GM06990 (cell line): ENCODE results near the gene SHOX.
"Not testable (repeated sequence)": the region's sequence is repeated elsewhere in the genome, so short reads cannot be mapped to it uniquely, and the experiment has no call there.

ENCODE experiments used
- DNase-seq: peaks from one replicate; pipeline ENCODE4 v3.0.0-alpha.2; 2011; ENCODE audit not compliant: insufficient read length; ENCODE audit errors: extremely low read depth
- H3K27me3 ChIP-seq: replicated peaks from 2 replicates; pipeline ENCODE4 v1.6.0; 2011; ENCODE audit warnings: low read length; ENCODE audit not compliant: control insufficient read depth, insufficient read depth
- H3K36me3 ChIP-seq: 2 replicates; pipeline ENCODE4 v1.5.1; 2011; ENCODE audit warnings: low read length; ENCODE audit not compliant: control insufficient read depth, insufficient read depth
- H3K4me3 ChIP-seq: replicated peaks from 2 replicates; pipeline ENCODE4 v1.5.1; 2011; ENCODE audit warnings: low read depth, mild to moderate bottlenecking, control low read depth, low read length
- TF ChIP-seq, protein P1 (sequence below): IDR thresholded peaks from 2 replicates; pipeline ENCODE4 v1.5.1; 2011; ENCODE audit warnings: low read length, control low read depth, mild to moderate bottlenecking, inconsistent platforms; ENCODE audit not compliant: insufficient read depth, poor library complexity, severe bottlenecking

The SHOX gene

DNA sequence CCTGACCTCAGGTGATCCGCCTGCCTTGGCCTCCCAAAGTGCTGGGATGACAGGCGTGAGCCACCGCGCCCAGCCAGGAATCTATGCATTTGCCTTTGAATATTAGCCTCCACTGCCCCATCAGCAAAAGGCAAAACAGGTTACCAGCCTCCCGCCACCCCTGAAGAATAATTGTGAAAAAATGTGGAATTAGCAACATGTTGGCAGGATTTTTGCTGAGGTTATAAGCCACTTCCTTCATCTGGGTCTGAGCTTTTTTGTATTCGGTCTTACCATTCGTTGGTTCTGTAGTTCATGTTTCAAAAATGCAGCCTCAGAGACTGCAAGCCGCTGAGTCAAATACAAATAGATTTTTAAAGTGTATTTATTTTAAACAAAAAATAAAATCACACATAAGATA lies 44.2 kb upstream of the SHOX start:
- no peaks in the 10 kb centered on the region for H3K27me3 ChIP-seq
- no peaks in the 10 kb centered on the region for H3K36me3 ChIP-seq
- DNase-seq = no peak
- TF ChIP-seq, protein P1, sequence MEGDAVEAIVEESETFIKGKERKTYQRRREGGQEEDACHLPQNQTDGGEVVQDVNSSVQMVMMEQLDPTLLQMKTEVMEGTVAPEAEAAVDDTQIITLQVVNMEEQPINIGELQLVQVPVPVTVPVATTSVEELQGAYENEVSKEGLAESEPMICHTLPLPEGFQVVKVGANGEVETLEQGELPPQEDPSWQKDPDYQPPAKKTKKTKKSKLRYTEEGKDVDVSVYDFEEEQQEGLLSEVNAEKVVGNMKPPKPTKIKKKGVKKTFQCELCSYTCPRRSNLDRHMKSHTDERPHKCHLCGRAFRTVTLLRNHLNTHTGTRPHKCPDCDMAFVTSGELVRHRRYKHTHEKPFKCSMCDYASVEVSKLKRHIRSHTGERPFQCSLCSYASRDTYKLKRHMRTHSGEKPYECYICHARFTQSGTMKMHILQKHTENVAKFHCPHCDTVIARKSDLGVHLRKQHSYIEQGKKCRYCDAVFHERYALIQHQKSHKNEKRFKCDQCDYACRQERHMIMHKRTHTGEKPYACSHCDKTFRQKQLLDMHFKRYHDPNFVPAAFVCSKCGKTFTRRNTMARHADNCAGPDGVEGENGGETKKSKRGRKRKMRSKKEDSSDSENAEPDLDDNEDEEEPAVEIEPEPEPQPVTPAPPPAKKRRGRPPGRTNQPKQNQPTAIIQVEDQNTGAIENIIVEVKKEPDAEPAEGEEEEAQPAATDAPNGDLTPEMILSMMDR = no peak
- H3K4me3 ChIP-seq = no peak overlapping the region

DNA sequence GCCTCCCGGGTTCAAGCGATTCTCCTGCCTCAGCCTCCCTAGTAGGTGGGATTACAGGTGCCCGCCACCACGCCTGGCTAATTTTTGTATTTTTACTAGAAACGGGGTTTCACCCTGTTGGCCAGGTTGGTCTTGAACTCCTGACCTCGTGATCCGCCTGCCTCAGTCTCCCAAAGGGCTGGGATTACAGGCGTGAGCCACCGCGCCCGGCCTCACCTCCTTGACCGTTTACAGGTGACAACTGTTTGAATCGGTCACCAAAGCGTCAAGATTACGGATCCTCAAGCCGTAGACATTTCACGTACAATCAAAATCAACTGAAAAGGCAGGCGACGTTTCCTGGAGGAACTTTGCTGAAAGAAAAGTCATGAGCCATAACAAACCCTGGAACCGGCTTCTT lies 41.3 kb upstream of the SHOX start:
- not testable (repeated sequence) for H3K36me3 ChIP-seq, H3K27me3 ChIP-seq, H3K4me3 ChIP-seq, DNase-seq

- no peak for DNase-seq
- Histone ChIP-seq H3K36me3 (no peaks in the 10 kb centered on the region), H3K27me3 (no peaks in the 10 kb centered on the region), H3K4me3 (no peak overlapping the region)
- TF ChIP-seq, protein P1 = no peak
Observed at GRCh38 chrX:590693-591404, 39.7 kb upstream of the SHOX start.

DNA sequence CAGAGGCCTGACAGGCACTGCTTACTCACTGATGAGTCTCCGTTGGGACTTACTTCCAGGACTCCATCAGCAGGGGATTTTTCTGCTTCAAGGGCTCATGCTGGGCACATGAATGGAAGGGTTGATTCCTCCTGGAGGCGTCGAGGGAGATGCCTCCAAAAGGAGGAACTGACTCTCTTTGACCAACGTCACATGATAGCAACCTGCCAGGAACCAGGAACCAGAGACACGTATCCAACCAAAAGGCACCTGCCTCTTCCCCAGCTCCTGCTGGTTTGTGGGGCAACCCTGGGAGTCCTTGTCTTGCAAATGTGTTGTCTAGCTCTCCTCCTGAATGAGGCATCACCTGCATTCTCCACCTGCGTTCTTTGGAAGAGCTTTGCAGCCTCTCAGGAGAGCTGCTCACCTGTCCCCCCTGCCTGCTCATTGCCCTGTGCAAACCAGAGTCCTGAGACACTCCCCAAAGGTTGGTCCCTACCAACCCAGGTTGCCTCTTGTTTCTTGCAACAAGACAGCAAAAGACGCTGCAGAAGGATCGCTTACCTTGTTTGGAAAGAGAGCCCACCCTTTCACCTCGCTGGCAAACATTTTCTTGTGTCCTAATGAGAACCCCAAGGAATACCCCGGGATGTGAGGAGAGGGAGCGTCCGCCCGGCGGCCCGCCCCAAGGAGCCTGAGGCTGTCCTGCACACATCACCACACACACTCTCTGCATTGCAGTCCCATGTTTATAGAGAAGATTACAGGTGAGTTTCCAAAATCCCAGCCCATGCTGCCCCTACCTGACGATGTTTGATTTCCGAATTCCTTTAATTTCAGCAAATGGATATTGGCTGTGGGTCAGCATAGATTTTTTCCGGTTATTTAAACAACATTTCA lies 30.5 kb upstream of the SHOX start:
- no peak overlapping the region for H3K4me3 ChIP-seq

GRCh38 chrX:603029-603428 lies 27.6 kb upstream of the SHOX start:
- not testable (repeated sequence) for DNase-seq, H3K27me3 ChIP-seq, H3K4me3 ChIP-seq

More for the DNA sequence above, 30.5 kb upstream of the SHOX start:
- Histone ChIP-seq H3K36me3 (no peaks in the 10 kb centered on the region), H3K27me3 (no peaks in the 10 kb centered on the region)
- DNase-seq = no peak
- TF ChIP-seq, protein P1 = no peak

GRCh38 chrX:604616-605015 lies 26.0 kb upstream of the SHOX start:
- DNase-seq, H3K36me3 ChIP-seq: not testable (repeated sequence)

More at GRCh38 chrX:603029-603428, 27.6 kb upstream of the SHOX start:
- not testable (repeated sequence) for H3K36me3 ChIP-seq

DNA sequence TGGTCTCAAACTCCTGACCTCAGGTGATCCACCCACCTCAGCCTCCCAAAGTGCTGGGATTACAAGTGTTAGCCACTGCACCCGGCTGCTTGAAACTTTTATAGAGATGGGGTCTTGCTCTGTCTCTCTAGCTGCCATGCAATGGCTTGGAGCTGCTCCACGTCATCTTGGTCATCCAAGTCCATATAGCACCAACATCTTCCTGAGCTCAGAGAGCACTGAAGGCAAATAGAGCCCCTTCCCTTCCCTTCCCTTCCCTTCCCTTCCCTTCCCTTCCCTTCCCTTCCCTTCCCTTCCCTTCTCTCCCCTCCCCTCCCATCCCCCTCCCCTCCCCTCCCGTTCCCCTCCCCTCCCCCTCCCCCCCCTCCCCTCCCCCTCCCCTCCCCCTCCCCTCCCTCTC lies 22.5 kb upstream of the SHOX start:
- H3K36me3 ChIP-seq, H3K4me3 ChIP-seq, DNase-seq, H3K27me3 ChIP-seq: not testable (repeated sequence)

More at GRCh38 chrX:604616-605015, 26.0 kb upstream of the SHOX start:
- H3K4me3 ChIP-seq, H3K27me3 ChIP-seq: not testable (repeated sequence)
